H9 (cell line): Measurements from ENCODE around the gene USP7. TPM values are rescaled to one million over a fixed set of nuclear protein-coding genes. Genes with fewer than 3 reads are reported as not detected.

Experiments
- DNase-seq: peaks from one replicate; pipeline ENCODE4 v3.0.0-alpha.2; 2017
- H2AFZ ChIP-seq: one replicate; pipeline ENCODE4 v1.6.1; 2013; ENCODE audit warnings: mild to moderate bottlenecking, low read length, control low read depth, moderate library complexity
- H2AK5ac ChIP-seq: 2 replicates; pipeline ENCODE4 v1.6.1; 2013; ENCODE audit warnings: low read length, control low read depth, mixed read lengths; ENCODE audit not compliant: insufficient read length
- H2BK120ac ChIP-seq: one replicate; pipeline ENCODE4 v1.6.1; 2013; ENCODE audit warnings: low read depth, mild to moderate bottlenecking, low read length, control low read depth, inconsistent platforms; ENCODE audit not compliant: poor library complexity, severe bottlenecking
- H2BK12ac ChIP-seq: 2 replicates; pipeline ENCODE4 v1.6.1; 2013; ENCODE audit warnings: low read length, control low read depth, mixed read lengths, low read depth; ENCODE audit not compliant: insufficient read length
- H2BK15ac ChIP-seq: 2 replicates; pipeline ENCODE4 v1.6.1; 2013; ENCODE audit warnings: low read depth, low read length, control low read depth
- H2BK20ac ChIP-seq: one replicate; pipeline ENCODE4 v1.6.1; 2013; ENCODE audit warnings: low read depth, mild to moderate bottlenecking, low read length, control low read depth, inconsistent platforms; ENCODE audit not compliant: poor library complexity, severe bottlenecking
- H2BK5ac ChIP-seq: 2 replicates; pipeline ENCODE4 v1.6.1; 2013; ENCODE audit warnings: low read length, control low read depth, mixed read lengths; ENCODE audit not compliant: insufficient read length
- H3K14ac ChIP-seq: 2 replicates; pipeline ENCODE4 v1.6.1; 2013; ENCODE audit warnings: low read length, control low read depth; ENCODE audit not compliant: insufficient read depth
- H3K18ac ChIP-seq: 2 replicates; pipeline ENCODE4 v1.6.1; 2013; ENCODE audit warnings: low read depth, mild to moderate bottlenecking, mixed read lengths, low read length, control low read depth; ENCODE audit not compliant: insufficient read length
- H3K23ac ChIP-seq: 2 replicates; pipeline ENCODE4 v1.6.1; 2013; ENCODE audit warnings: low read length, control low read depth, mixed read lengths, low read depth; ENCODE audit not compliant: insufficient read length
- H3K23me2 ChIP-seq: 2 replicates; pipeline ENCODE4 v1.6.1; 2013; ENCODE audit warnings: low read depth, mild to moderate bottlenecking, mixed read lengths, low read length, control low read depth; ENCODE audit not compliant: insufficient read length, poor library complexity, severe bottlenecking
- H3K27ac ChIP-seq: 2 replicates; pipeline ENCODE4 v1.5.1; 2013; ENCODE audit warnings: low read length, control low read depth, mixed read lengths, low read depth; ENCODE audit not compliant: insufficient read length
- H3K27me3 ChIP-seq: 2 replicates; pipeline ENCODE4 v1.6.1; 2013; ENCODE audit warnings: low read length, control low read depth, inconsistent platforms; ENCODE audit not compliant: insufficient read depth
- H3K4ac ChIP-seq: 2 replicates; pipeline ENCODE4 v1.6.1; 2013; ENCODE audit warnings: low read depth, mild to moderate bottlenecking, control low read depth, inconsistent platforms, low read length, moderate library complexity
- H3K4me1 ChIP-seq: 2 replicates; pipeline ENCODE4 v1.6.1; 2013; ENCODE audit warnings: low read length, control low read depth, inconsistent platforms; ENCODE audit not compliant: insufficient read depth
- H3K4me2 ChIP-seq: 2 replicates; pipeline ENCODE4 v1.6.1; 2013; ENCODE audit warnings: low read length, control low read depth, mixed read lengths; ENCODE audit not compliant: insufficient read length, insufficient read depth
- H3K56ac ChIP-seq: 2 replicates; pipeline ENCODE4 v1.6.1; 2013; ENCODE audit warnings: low read depth, mild to moderate bottlenecking, mixed read lengths, low read length, control low read depth; ENCODE audit not compliant: insufficient read length
- H3K79me1 ChIP-seq: 2 replicates; pipeline ENCODE4 v1.6.1; 2013; ENCODE audit warnings: low read depth, mild to moderate bottlenecking, moderate library complexity, low read length, control low read depth, inconsistent platforms; ENCODE audit not compliant: insufficient read depth, poor library complexity, severe bottlenecking
- H3K79me2 ChIP-seq: 2 replicates; pipeline ENCODE4 v1.6.1; 2013; ENCODE audit warnings: low read length, control low read depth, inconsistent platforms; ENCODE audit not compliant: insufficient read depth
- H3K9ac ChIP-seq: 2 replicates; pipeline ENCODE4 v1.6.1; 2013; ENCODE audit warnings: low read length, control low read depth, mixed read lengths; ENCODE audit not compliant: insufficient read length; ENCODE audit errors: extremely low read depth
- H3K9me3 ChIP-seq: one replicate; pipeline ENCODE4 v1.6.1; 2013; ENCODE audit warnings: low read depth, low read length, inconsistent platforms; ENCODE audit not compliant: control insufficient read depth
- H3T11ph ChIP-seq: one replicate; pipeline ENCODE4 v1.6.1; 2013; ENCODE audit warnings: mild to moderate bottlenecking, low read length, control low read depth, inconsistent platforms
- H4K20me1 ChIP-seq: one replicate; pipeline ENCODE4 v1.6.1; 2013; ENCODE audit not compliant: control insufficient read depth, insufficient read length, insufficient read depth
- H4K5ac ChIP-seq: 2 replicates; pipeline ENCODE4 v1.6.1; 2013; ENCODE audit warnings: low read depth, mild to moderate bottlenecking, mixed read lengths, low read length, control low read depth; ENCODE audit not compliant: insufficient read length
- H4K8ac ChIP-seq: replicated peaks from 2 replicates; pipeline ENCODE4 v1.6.1; 2013; ENCODE audit warnings: low read length, control low read depth, mixed read lengths, low read depth; ENCODE audit not compliant: insufficient read length
- H4K91ac ChIP-seq: 2 replicates; pipeline ENCODE4 v1.6.1; 2013; ENCODE audit warnings: low read depth, mild to moderate bottlenecking, moderate library complexity, mixed read lengths, low read length, control low read depth; ENCODE audit not compliant: insufficient read length
- H3K27ac Mint-ChIP-seq, 3 experiments: 2 replicates in 2 of 3; 3 replicates in 1 of 3; pipeline ENCODE4 v1.8.0; 2020 to 2021; ENCODE audit warnings: mixed read lengths in 3 of 3, mild to moderate bottlenecking in 1 of 3, moderate library complexity in 1 of 3
- H3K27me3 Mint-ChIP-seq: 2 replicates; pipeline ENCODE4 v1.8.0; 2021; ENCODE audit warnings: low read depth, mild to moderate bottlenecking, moderate library complexity, mixed read lengths
- H3K36me3 Mint-ChIP-seq, 3 experiments: 2 replicates in 2 of 3; 3 replicates in 1 of 3; pipeline ENCODE4 v1.8.0; 2020 to 2021; ENCODE audit warnings: low read depth in 3 of 3, mixed read lengths in 3 of 3; ENCODE audit not compliant: insufficient read depth in 1 of 3
- H3K4me1 Mint-ChIP-seq, 2 experiments: 2 replicates each; pipeline ENCODE4 v1.8.0; 2020; ENCODE audit warnings: mixed read lengths in 2 of 2
- H3K4me3 Mint-ChIP-seq, 2 experiments: 2 replicates in 1 of 2; 3 replicates in 1 of 2; pipeline ENCODE4 v1.8.0; 2020 to 2021; ENCODE audit warnings: mild to moderate bottlenecking in 2 of 2, mixed read lengths in 2 of 2, moderate library complexity in 1 of 2
- H3K9me3 Mint-ChIP-seq, 2 experiments: 2 replicates in 1 of 2; 3 replicates in 1 of 2; pipeline ENCODE4 v1.8.0; 2020; ENCODE audit warnings: mild to moderate bottlenecking in 2 of 2, mixed read lengths in 2 of 2, moderate library complexity in 1 of 2
- CTCF ChIP-seq: fragments of 200-600 bp; sonication (generic); conservative IDR thresholded peaks from 3 replicates; pipeline ENCODE4 v1.8.0; 2021; ENCODE audit warnings: antibody characterized with exemption, mild to moderate bottlenecking
- WGBS: extraction: QIAGEN DNeasy Blood & Tissue Kit; methylation state at CpG from one replicate; pipeline ENCODE4 v1.1.7; 2013; ENCODE audit warnings: missing lambda C conversion rate, low lambda C conversion rate, mixed read lengths; ENCODE audit not compliant: insufficient read length; ENCODE audit errors: extremely low coverage; 5-methylcytosine and 5-hydroxymethylcytosine counted together
- total RNA-seq: library from RNA; stranded (reverse); gene quantifications from 2 replicates; pipeline ENCODE4 v1.2.1, GENCODE V29; 2021

Gene USP7
- total RNA-seq, 1 experiment from 2014 or later = 192 TPM

GRCh38 chr16:8931859-8932258 lies 31.8 kb downstream of the USP7 start:
- no peak overlapping the region for H3T11ph ChIP-seq
- no peak overlapping the region for H2BK15ac ChIP-seq
- H3K4ac ChIP-seq = no peak overlapping the region
- H3K56ac ChIP-seq = no peak overlapping the region
- peaks cover 55% of the 10 kb centered on the region for H3K79me2 ChIP-seq
- Mint-ChIP-seq H3K9me3 (no peaks in the 10 kb centered on the region), H3K4me1 (peaks cover 40 to 45% of the 10 kb centered on the region in 2 experiments), H3K27ac (no peak overlapping the region), H3K27me3 (no peaks in the 10 kb centered on the region), H3K4me3 (no peak overlapping the region), H3K36me3 (peaks cover 25 to 30% (median 25%) of the 10 kb centered on the region in 3 experiments; a peak in 6 of 7 replicates)
- no peak overlapping the region for H2AK5ac ChIP-seq
- no peaks in the 10 kb centered on the region for H4K20me1 ChIP-seq
- no peaks in the 10 kb centered on the region for H3K4me1 ChIP-seq
- H2AFZ ChIP-seq = no peak overlapping the region
- no peak overlapping the region for H4K91ac ChIP-seq
- no peak overlapping the region for H4K8ac ChIP-seq
- no peak overlapping the region for H3K4me2 ChIP-seq
- H3K27me3 ChIP-seq = no peaks in the 10 kb centered on the region
- no peaks in the 10 kb centered on the region for H3K23me2 ChIP-seq
- H3K9me3 ChIP-seq = no peaks in the 10 kb centered on the region
- H2BK120ac ChIP-seq = no peak overlapping the region
- H2BK5ac ChIP-seq = no peak overlapping the region
- no peak overlapping the region for H4K5ac ChIP-seq
- no peak for TF ChIP-seq CTCF
- no peak overlapping the region for H3K23ac ChIP-seq
- H3K27ac ChIP-seq = no peak overlapping the region
- no peak overlapping the region for H2BK20ac ChIP-seq
- no peak overlapping the region for H3K14ac ChIP-seq
- H2BK12ac ChIP-seq = no peak overlapping the region
- no peak overlapping the region for H3K18ac ChIP-seq
- no CpG with 5 or more reads among the region's 6 CpGs for WGBS
- no peak overlapping the region for H3K9ac ChIP-seq
- peaks cover 11% of the 10 kb centered on the region for H3K79me1 ChIP-seq
- DNase-seq = peak; percentile 56
